ENCODE measurements around the gene CAPZA1. TPM values are rescaled to one million over a fixed set of nuclear protein-coding genes. Genes with fewer than 3 reads are reported as not detected.

The CAPZA1 gene
- polyA plus RNA-seq, 1 donor from 2014 or later, result 82.2 TPM

GRCh38 chr1:112698366-112699310, 79.0 kb downstream of the CAPZA1 start:
- no peak overlapping the region for H3K4me3 ChIP-seq (ENCODE audit: low read length)
- H3K36me3 ChIP-seq (ENCODE audit: insufficient read depth, low read length), result no peaks in the 10 kb centered on the region
- H4K20me1 ChIP-seq (ENCODE audit: insufficient read depth), result no peaks in the 10 kb centered on the region
- H3K9me3 ChIP-seq (ENCODE audit: low read length), result no peaks in the 10 kb centered on the region
- H3K9ac ChIP-seq (ENCODE audit: low read length), result no peak overlapping the region
- H3K79me2 ChIP-seq (replicated peaks; ENCODE audit: insufficient read depth, low read length), result no peaks in the 10 kb centered on the region
- no peak overlapping the region for H2AFZ ChIP-seq (ENCODE audit: low read depth, low read length)
- H3K9me2 ChIP-seq (ENCODE audit: insufficient read depth, low read length), result no peaks in the 10 kb centered on the region
- H3K27me3 ChIP-seq (ENCODE audit: insufficient read depth, low read depth, low read length), result no peaks in the 10 kb centered on the region
- no peaks in the 10 kb centered on the region for H3F3A ChIP-seq (ENCODE audit: insufficient read depth, low read length, poor library complexity, severe bottlenecking)
- no peak for TF ChIP-seq EP300 (conservative IDR thresholded peaks at IDR 0.05; ENCODE audit: poor library complexity, severe bottlenecking)
- TF ChIP-seq EZH2 (IDR thresholded peaks at IDR 0.05; ENCODE audit: borderline replicate concordance, insufficient read depth, low read length, poor library complexity, severe bottlenecking), result no peak
- no peak for TF ChIP-seq TAF1 (IDR thresholded peaks at IDR 0.05; ENCODE audit: low read depth)
- no peak for TF ChIP-seq SMC3 (conservative IDR thresholded peaks at IDR 0.05; ENCODE audit: poor library complexity)
- no peak for TF ChIP-seq MXI1 (conservative IDR thresholded peaks at IDR 0.05; ENCODE audit: poor library complexity, severe bottlenecking)
- H3K27ac ChIP-seq (ENCODE audit: low read length), result no peak overlapping the region
- H3K4me2 ChIP-seq (ENCODE audit: low read length), result no peak overlapping the region

GRCh38 chr1:112699425-112700144, 80.0 kb downstream of the CAPZA1 start:
- no peak overlapping the region for H3K9ac ChIP-seq (ENCODE audit: low read length)
- no peak overlapping the region for H3K4me3 ChIP-seq (ENCODE audit: low read length)
- H3K36me3 ChIP-seq (ENCODE audit: insufficient read depth, low read length), result no peaks in the 10 kb centered on the region
- H3K27me3 ChIP-seq (ENCODE audit: insufficient read depth, low read depth, low read length), result no peaks in the 10 kb centered on the region
- no peak overlapping the region for H2AFZ ChIP-seq (ENCODE audit: low read depth, low read length)
- no peaks in the 10 kb centered on the region for H3K9me2 ChIP-seq (ENCODE audit: insufficient read depth, low read length)
- TF ChIP-seq EP300 (conservative IDR thresholded peaks at IDR 0.05; ENCODE audit: poor library complexity, severe bottlenecking) (no peak), REST (IDR thresholded peaks at IDR 0.05; ENCODE audit: borderline replicate concordance) (no peak), SMC3 (conservative IDR thresholded peaks at IDR 0.05; ENCODE audit: poor library complexity) (no peak), CTCF (IDR thresholded peaks at IDR 0.05; ENCODE audit: poor library complexity, severe bottlenecking) (no peak), POLR2AphosphoS5 (IDR thresholded peaks at IDR 0.05) (no peak), TAF1 (IDR thresholded peaks at IDR 0.05; ENCODE audit: low read depth) (no peak), EZH2 (IDR thresholded peaks at IDR 0.05; ENCODE audit: borderline replicate concordance, insufficient read depth, low read length, poor library complexity, severe bottlenecking) (no peak), RAD21 (conservative IDR thresholded peaks at IDR 0.05) (no peak), MXI1 (conservative IDR thresholded peaks at IDR 0.05; ENCODE audit: poor library complexity, severe bottlenecking) (no peak)
- H4K20me1 ChIP-seq (ENCODE audit: insufficient read depth), result no peaks in the 10 kb centered on the region
- no peak overlapping the region for H3K4me2 ChIP-seq (ENCODE audit: low read length)
- H3K9me3 ChIP-seq (ENCODE audit: low read length), result no peaks in the 10 kb centered on the region
- H3F3A ChIP-seq (ENCODE audit: insufficient read depth, low read length, poor library complexity, severe bottlenecking), result no peaks in the 10 kb centered on the region
- H3K27ac ChIP-seq (ENCODE audit: low read length), result no peak overlapping the region
- H3K79me2 ChIP-seq (replicated peaks; ENCODE audit: insufficient read depth, low read length), result no peaks in the 10 kb centered on the region

Data from neural cell (in vitro differentiated cells).